Large intestine (tissue), 3 donors: ENCODE measurements around the gene SHC3. TPM values are rescaled to one million over a fixed set of nuclear protein-coding genes. Genes with fewer than 3 reads are reported as not detected.

Experiments
- DNase-seq, 2 donors: peaks; one replicate each; pipeline versions ENCODE4 v3.0.0 to v3.0.0-alpha.2; 2013
- H3K27ac ChIP-seq: one replicate; pipeline ENCODE4 v1.5.1; 2013; ENCODE audit warnings: low read length
- H3K27me3 ChIP-seq: 2 replicates; pipeline ENCODE4 v1.6.1; 2013; ENCODE audit warnings: low read length; ENCODE audit not compliant: control insufficient read depth, insufficient read depth
- H3K36me3 ChIP-seq: 2 replicates; pipeline ENCODE4 v1.6.1; 2013; ENCODE audit warnings: low read length; ENCODE audit not compliant: control insufficient read depth, insufficient read depth
- H3K4me1 ChIP-seq: one replicate; pipeline ENCODE4 v1.6.1; 2013; ENCODE audit warnings: low read length; ENCODE audit not compliant: control insufficient read depth, insufficient read depth
- H3K4me3 ChIP-seq: one replicate; pipeline ENCODE4 v1.5.1; 2013; ENCODE audit warnings: low read length
- H3K9me3 ChIP-seq: one replicate; pipeline ENCODE4 v1.6.1; 2013; ENCODE audit warnings: mild to moderate bottlenecking, low read depth, low read length, moderate library complexity; ENCODE audit not compliant: control insufficient read depth
- WGBS: methylation state at CpG from one replicate; pipeline ENCODE4 v1.1.5; 2013; ENCODE audit warnings: low lambda C conversion rate; ENCODE audit not compliant: insufficient coverage; 5-methylcytosine and 5-hydroxymethylcytosine counted together
- polyA plus RNA-seq: library from polyadenylated mRNA; unstranded; fragments of 120-200 nt; gene quantifications from one replicate; pipeline ENCODE4 v1.2.1, GENCODE V29; 2013

SHC3 gene
- polyA plus RNA-seq, 1 donor, result 0.69 TPM

DNA sequence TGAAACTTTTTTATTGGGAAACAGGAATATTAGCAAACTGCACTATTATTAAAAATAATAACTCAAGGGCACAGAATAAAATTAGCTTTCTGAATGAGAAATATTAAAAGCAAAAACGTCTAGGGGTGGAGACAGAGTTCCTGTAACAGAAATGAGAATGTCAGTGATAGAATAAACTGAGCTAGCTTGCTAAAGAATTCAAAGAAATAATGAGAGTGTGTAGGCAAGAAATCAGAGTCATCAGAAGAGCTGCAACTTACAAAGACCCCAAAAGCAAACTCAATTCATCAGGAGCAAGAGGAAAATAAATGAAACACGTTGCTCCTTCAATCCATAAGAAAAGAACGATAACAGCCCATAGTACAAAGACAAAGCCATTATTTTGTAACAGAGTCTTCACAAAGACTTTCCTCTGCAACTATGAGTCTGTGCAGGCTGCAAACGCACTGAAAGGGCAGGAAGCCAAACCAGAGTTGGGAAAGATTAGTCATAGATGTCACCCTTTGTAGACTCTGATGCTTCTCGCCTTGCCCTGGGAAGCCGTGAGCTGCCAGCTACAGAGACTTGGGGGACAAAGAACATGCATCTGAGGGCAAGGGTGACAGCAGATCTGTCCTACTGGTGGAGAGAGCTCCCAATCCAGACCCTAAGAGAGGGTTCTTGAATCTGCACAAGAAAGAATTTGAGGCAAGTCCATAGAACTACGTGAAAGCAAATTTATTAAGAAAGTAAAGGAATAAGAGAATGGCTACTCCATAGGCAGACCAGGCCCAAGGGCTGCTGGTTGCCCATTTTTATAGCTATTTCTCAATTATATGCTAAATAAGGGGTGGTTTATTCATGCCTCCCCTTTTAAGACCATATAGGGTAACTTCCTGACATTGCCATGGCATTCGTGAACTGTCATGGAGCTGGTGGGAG is 40.8 kb downstream of the SHC3 start:
- 60% methylated on average over 2 of the region's 8 CpGs for WGBS
- Histone ChIP-seq H3K27me3 (no peaks in the 10 kb centered on the region), H3K27ac (no peak overlapping the region), H3K36me3 (no peaks in the 10 kb centered on the region), H3K9me3 (no peaks in the 10 kb centered on the region), H3K4me1 (no peaks in the 10 kb centered on the region), H3K4me3 (no peak overlapping the region)
- peak in 1 of 2 donors; percentile 23 for DNase-seq

DNA sequence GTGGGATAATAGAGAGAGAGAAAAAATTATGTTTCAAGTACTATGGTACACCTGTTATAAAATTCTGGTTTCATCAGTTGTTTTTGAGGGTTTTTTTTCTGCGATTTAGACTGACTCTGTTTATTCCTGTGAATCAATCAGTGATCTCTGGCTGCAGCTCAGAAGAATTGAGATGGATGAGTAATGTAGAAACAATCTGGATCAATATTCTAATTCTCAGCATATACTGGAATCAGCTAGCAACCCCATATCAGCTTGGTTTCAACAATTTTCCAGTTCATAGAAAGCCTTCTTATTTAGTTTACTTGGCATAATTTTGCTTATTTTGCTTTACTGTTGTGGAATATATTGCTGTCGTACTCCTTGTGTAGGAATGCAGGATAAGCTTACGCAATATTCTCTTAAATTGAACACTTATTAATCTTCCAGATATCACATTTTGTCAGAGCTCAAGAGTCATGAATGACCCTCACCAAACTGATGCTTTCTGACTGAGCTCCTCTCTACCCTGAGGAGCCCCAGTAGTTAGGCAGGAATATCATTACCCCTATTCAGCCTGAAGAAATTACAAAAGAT is 42.9 kb downstream of the SHC3 start:
- DNase-seq, result no peak
- H3K27me3 ChIP-seq, result no peaks in the 10 kb centered on the region
- 100% methylated on average over 2 of the region's 3 CpGs for WGBS
- no peaks in the 10 kb centered on the region for H3K36me3 ChIP-seq
- H3K4me1 ChIP-seq, result no peaks in the 10 kb centered on the region
- no peak overlapping the region for H3K27ac ChIP-seq
- H3K9me3 ChIP-seq, result no peaks in the 10 kb centered on the region
- no peak overlapping the region for H3K4me3 ChIP-seq

DNA sequence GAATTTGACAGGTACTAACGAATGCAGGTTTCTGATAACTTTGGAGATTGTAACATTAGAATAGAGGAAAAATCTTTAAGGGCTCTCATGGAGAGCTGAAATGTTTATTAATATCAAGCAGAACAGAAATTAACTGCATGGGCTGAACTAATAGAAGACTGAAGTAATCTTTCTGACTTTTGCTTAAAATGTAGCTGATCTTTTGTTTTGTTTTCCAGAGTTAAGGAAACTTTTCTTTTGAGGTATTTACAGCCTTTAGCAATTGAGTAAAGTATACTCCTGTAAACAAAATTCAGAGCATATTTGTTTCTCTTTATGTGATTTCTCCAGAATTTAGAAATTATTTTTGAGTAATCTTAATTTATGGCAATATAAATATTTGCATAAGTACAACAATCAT is 43.9 kb downstream of the SHC3 start:
- Histone ChIP-seq H3K27ac (no peak overlapping the region), H3K4me1 (no peaks in the 10 kb centered on the region), H3K36me3 (no peaks in the 10 kb centered on the region), H3K9me3 (no peaks in the 10 kb centered on the region), H3K4me3 (no peak overlapping the region), H3K27me3 (no peaks in the 10 kb centered on the region)
- no peak for DNase-seq
- WGBS, result 83% methylated on average over 1 of the region's 1 CpG

DNA sequence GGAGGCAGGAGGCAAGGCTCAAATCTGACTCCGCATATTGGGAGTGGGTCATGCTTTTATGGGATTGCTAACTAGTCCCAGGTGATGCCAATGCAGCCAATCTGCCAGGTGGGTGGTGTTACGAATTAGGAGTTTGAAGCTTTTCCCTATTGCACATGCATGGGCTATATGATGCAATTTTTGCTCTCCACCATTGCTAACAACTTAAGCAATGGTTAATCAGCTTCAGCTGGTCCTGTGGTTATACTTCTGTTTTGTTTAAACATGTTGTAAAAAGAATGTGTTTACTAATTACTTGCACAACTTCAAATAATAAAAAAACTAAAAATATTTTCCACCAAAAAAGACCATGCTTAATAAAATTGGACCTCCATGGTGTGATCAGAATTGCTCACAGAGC is 55.7 kb downstream of the SHC3 start:
- no CpG with 5 or more reads among the region's 2 CpGs for WGBS
- Histone ChIP-seq H3K27me3 (no peaks in the 10 kb centered on the region), H3K27ac (no peak overlapping the region), H3K4me3 (no peak overlapping the region), H3K4me1 (no peaks in the 10 kb centered on the region), H3K36me3 (no peaks in the 10 kb centered on the region), H3K9me3 (peaks cover 3% of the 10 kb centered on the region)
- no peak for DNase-seq

DNA sequence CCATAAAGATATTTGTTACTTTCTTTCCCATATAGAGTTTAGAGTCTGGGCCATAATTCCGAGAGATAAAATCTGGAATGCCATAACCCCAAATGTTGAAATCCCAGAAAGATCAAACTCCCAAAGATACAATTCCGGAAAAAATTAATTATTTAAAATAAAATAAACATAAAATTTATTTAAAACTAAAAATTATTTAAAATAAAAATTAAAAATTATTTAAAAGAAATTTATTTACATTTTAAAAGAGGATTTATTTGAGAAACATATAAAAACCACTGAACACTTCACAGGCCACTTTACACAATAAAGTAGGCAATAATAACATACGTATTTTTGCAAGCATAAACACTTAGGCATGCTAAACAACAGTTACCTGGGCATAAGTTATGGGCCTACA is 57.9 kb downstream of the SHC3 start:
- 100% methylated on average over 2 of the region's 3 CpGs for WGBS
- no peak overlapping the region for H3K27ac ChIP-seq
- no peaks in the 10 kb centered on the region for H3K9me3 ChIP-seq
- H3K4me3 ChIP-seq, result no peak overlapping the region
- no peaks in the 10 kb centered on the region for H3K36me3 ChIP-seq
- H3K4me1 ChIP-seq, result no peaks in the 10 kb centered on the region
- DNase-seq, result no peak
- H3K27me3 ChIP-seq, result no peaks in the 10 kb centered on the region

DNA sequence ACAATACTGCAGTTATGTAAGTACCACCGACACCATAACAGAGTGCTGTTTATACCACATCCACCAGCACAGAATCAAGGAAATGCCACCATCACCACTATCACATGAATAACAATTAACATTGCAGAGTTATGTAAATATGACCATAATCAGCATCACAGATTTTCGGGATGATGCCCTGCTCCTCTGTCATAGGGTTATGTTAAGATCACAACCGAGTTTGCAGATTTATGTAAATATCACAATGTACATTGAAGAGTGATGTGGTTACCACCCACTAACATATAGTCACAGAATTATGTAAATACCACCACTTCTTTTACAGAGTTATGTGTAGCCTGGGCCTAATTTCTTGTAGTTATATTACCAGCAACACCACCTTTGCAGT is 61.8 kb downstream of the SHC3 start:
- Histone ChIP-seq H3K27ac (no peak overlapping the region), H3K9me3 (no peaks in the 10 kb centered on the region), H3K4me3 (no peak overlapping the region), H3K36me3 (no peaks in the 10 kb centered on the region), H3K4me1 (no peaks in the 10 kb centered on the region), H3K27me3 (no peaks in the 10 kb centered on the region)
- WGBS, result no CpG with 5 or more reads among the region's 3 CpGs
- no peak for DNase-seq

DNA sequence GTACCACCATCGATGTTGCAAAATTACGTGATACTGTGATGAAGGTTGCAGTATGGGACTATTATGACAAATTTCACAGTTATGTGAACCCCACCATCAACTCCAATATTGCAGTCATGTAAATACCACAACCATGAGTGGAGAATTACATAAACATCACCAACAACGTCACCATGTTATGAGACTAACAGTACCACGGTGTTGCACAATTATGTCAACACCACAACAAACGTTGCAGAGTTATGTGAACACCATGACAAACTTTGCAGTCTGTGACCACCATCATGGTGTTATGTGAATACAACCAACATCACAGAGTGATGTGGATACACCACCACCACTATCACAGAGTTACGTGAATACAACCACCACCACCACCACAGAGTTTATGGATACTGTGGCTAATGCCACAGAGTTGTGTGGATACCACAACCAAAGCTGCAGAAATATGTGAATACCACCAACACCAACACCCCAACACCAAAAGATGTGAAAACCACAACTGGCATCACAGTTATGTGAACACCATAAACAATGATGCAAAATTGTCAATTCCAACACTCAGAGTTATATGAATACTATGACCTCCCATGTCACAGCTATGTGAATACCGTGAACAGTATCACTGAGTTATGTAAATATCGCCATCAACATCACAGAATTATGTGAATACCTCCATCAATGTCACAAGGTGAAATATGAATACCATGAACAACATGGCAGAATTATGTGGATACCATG is 62.4 kb downstream of the SHC3 start:
- Histone ChIP-seq H3K27me3 (no peaks in the 10 kb centered on the region), H3K9me3 (no peaks in the 10 kb centered on the region), H3K27ac (no peak overlapping the region), H3K36me3 (no peaks in the 10 kb centered on the region), H3K4me1 (no peaks in the 10 kb centered on the region), H3K4me3 (no peak overlapping the region)
- no peak for DNase-seq
- 100% methylated on average over 1 of the region's 8 CpGs for WGBS

DNA sequence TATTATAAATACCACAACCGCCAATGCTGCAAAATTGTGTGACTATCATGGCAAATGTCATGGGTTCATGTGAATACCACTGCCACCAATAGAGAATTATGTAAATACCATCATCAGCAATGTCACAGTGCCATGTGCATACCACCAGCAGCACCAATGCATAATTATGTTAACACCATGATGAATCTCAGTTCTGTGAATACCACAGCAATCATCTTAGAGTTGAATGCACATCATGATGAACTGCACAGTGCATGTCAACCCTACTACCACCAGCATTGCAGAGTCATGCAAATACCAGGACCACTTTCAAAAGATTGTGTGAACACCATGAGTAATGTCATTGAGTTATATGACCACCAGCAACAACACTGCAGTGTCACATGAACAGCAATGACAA is 63.2 kb downstream of the SHC3 start:
- no peak for DNase-seq
- no CpG with 5 or more reads among the region's 1 CpG for WGBS
- H3K36me3 ChIP-seq, result no peaks in the 10 kb centered on the region

DNA sequence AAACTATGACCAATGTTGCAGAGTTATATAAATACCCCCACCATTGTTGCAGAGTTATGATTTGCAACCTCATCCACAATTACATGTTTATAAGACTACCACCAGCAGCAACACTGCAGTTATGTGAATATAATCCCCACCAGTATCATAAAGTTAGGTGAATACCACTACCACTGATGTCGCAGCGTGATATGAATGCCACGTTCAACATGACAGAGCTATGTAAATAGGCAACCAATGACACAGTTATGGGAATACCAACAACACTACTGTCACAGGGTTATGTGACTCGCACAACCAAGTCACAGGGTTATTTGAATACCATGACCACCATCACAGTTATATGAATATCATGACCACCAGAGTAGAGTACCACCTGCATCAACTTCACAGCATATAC is 63.9 kb downstream of the SHC3 start:
- DNase-seq, result no peak
- H3K4me3 ChIP-seq, result no peak overlapping the region
- WGBS, result no CpG with 5 or more reads among the region's 4 CpGs

More for the DNA sequence above, 63.2 kb downstream of the SHC3 start:
- no peaks in the 10 kb centered on the region for H3K4me1 ChIP-seq
- H3K4me3 ChIP-seq, result no peak overlapping the region
- no peak overlapping the region for H3K27ac ChIP-seq
- no peaks in the 10 kb centered on the region for H3K27me3 ChIP-seq
- no peaks in the 10 kb centered on the region for H3K9me3 ChIP-seq

DNA sequence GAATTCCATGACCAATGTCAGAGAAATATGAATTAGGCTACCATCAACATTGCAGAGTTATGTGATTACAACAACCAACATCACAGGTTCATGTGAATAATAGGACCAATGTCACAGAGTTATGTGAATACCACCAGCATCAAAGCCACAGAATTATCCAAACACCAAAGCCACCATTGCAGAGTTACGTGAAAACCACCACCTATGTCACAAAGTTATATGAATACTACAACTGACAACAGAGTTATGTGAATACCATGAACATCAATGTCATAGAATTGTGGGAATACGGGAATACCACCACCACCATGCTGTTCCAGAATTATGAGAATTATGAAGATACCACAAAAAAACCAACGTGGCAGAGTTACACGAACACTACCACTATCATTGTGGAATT is 64.8 kb downstream of the SHC3 start:
- H3K27ac ChIP-seq, result no peak overlapping the region
- DNase-seq, result no peak
- no peaks in the 10 kb centered on the region for H3K4me1 ChIP-seq
- H3K9me3 ChIP-seq, result no peaks in the 10 kb centered on the region
- WGBS, result no CpG with 5 or more reads among the region's 4 CpGs
- H3K27me3 ChIP-seq, result no peaks in the 10 kb centered on the region
- no peak overlapping the region for H3K4me3 ChIP-seq
- no peaks in the 10 kb centered on the region for H3K36me3 ChIP-seq

More for the DNA sequence above, 63.9 kb downstream of the SHC3 start:
- no peaks in the 10 kb centered on the region for H3K36me3 ChIP-seq
- H3K27ac ChIP-seq, result no peak overlapping the region
- H3K27me3 ChIP-seq, result no peaks in the 10 kb centered on the region
- H3K9me3 ChIP-seq, result no peaks in the 10 kb centered on the region
- no peaks in the 10 kb centered on the region for H3K4me1 ChIP-seq
